GM12872 (cell line): ENCODE results near the gene LARGE1.

Experiments used
- CTCF ChIP-seq: IDR thresholded peaks from 3 replicates; pipeline ENCODE4 v1.5.1; 2011; ENCODE audit warnings: low read depth, mild to moderate bottlenecking, low read length, moderate library complexity; ENCODE audit not compliant: insufficient read depth

The LARGE1 gene

GRCh38 chr22:33271390-33272161 lies 648.7 kb downstream of the LARGE1 start:
- no peak for TF ChIP-seq CTCF

- TF ChIP-seq CTCF = no peak
Measured at GRCh38 chr22:33270596-33270995, 649.7 kb downstream of the LARGE1 start.

- TF ChIP-seq CTCF = no peak
Measured at GRCh38 chr22:33261699-33262098, 658.6 kb downstream of the LARGE1 start.

- TF ChIP-seq CTCF = no peak
Measured at GRCh38 chr22:33260498-33260897, 659.8 kb downstream of the LARGE1 start.

- TF ChIP-seq CTCF = no peak
Measured at GRCh38 chr22:33255791-33256190, 664.5 kb downstream of the LARGE1 start.

- TF ChIP-seq CTCF = no peak
Measured at GRCh38 chr22:33248948-33249347, 671.3 kb downstream of the LARGE1 start.

- no peak for TF ChIP-seq CTCF
Measured at GRCh38 chr22:33247758-33248157, 672.5 kb downstream of the LARGE1 start.
